Measurements from ENCODE around the gene SAMD3. TPM values are rescaled to one million over a fixed set of nuclear protein-coding genes. Genes with fewer than 3 reads are reported as not detected.
"Not testable (repeated sequence)": the region's sequence is repeated elsewhere in the genome, so short reads cannot be mapped to it uniquely, and the experiment has no call there.

SAMD3 gene
- total RNA-seq, 1 donor from 2014 or later = 9.1 TPM

DNA sequence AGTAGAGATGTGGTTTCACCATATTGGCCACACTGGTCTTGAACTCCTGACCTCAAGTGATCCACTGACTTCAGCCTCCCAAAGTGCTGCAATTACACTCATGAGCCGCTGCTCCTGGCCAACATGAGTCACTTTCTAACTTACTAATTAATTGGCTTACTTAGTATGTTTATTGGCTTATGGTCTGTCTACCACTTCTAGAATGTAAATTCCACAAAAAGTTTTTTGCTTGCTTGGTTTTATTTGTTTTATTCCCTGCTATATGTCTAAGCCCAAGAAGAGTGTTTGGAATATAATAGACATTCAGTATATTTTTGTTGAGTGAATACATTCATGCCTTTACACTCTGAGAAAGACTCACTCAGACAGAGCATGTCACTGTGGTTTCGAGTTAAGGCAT lies 86.0 kb downstream of the SAMD3 start:
- no peak for DNase-seq (ENCODE audit: low spot score)

GRCh38 chr6:130134582-130134981 lies 88.2 kb downstream of the SAMD3 start:
- no peak for DNase-seq (ENCODE audit: low spot score)

- no peak for DNase-seq (ENCODE audit: low spot score)
Observed at GRCh38 chr6:130132286-130132701, 90.5 kb downstream of the SAMD3 start.

- peak; percentile 2 for DNase-seq (ENCODE audit: low spot score)
Observed at GRCh38 chr6:130129762-130130246, 92.9 kb downstream of the SAMD3 start.

DNA sequence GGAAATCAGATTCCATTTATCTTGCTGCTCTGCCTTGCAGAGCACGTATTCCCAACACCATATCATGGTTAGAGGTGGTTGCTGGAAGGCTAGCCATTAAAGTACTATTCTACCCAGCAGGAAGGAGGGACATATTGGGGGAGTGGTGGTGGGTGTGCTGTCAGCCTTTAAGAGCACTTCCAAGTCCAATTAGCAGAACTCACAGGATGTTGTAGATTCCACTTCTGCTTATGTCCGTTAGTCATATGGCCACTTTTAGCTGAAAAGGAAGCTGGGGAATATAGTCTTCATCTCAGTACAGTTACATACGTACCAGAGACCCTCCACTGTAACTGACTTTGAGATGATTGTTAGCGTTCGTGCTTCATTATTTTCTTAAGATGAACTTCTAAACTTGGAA lies 94.4 kb downstream of the SAMD3 start:
- no peak for DNase-seq (ENCODE audit: low spot score)

DNA sequence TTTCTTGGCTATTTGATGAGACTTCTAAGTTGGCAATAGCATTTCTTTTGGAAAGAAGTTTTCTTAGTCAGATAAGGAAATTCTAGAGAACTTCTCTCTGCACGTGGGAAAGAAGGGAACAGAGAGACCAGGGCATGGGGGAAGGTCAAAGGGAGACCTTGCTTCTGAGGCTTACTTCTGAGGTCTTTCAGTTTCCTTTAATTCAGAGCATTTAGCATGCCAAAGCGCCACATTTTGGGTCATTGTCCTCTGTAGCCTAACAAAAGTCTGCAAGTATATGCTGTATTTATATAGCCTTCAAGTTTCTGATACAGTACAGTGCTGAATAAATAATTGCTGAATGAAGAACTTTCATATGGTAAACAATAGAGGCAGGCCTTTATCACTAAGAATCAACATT lies 95.6 kb downstream of the SAMD3 start:
- no peak for DNase-seq (ENCODE audit: low spot score)

GRCh38 chr6:130122243-130122642 lies 100.5 kb downstream of the SAMD3 start:
- no peak for DNase-seq (ENCODE audit: low spot score)

GRCh38 chr6:130120731-130121130 lies 102.0 kb downstream of the SAMD3 start:
- DNase-seq (ENCODE audit: low spot score) = no peak

- no peak for DNase-seq (ENCODE audit: low spot score)
Observed at GRCh38 chr6:130119211-130119610, 103.5 kb downstream of the SAMD3 start.

DNA sequence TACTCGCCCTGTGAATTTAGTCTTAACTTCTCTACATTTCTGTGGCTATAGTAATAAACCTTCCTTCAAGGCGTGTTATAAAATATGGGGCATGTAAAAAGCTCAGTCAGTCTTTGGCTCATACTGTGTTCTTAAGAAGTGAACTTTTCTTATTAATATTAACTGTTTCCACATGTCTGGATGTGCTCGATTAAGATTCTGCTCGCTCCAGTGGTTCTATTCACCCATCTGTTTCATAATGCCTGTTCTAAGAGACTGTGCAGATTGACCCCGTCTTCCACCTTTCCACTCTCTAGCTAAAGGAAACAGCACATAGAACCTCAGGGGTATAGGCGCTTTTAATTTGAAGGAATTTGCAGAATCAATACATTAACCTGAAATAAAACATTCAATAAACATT lies 104.5 kb downstream of the SAMD3 start:
- no peak for DNase-seq (ENCODE audit: low spot score)

- not testable (repeated sequence) for DNase-seq (ENCODE audit: low spot score)
Observed at GRCh38 chr6:130117187-130117701, 105.5 kb downstream of the SAMD3 start.

- no peak for DNase-seq (ENCODE audit: low spot score)
Observed at GRCh38 chr6:130116273-130116672, 106.5 kb downstream of the SAMD3 start.

DNA sequence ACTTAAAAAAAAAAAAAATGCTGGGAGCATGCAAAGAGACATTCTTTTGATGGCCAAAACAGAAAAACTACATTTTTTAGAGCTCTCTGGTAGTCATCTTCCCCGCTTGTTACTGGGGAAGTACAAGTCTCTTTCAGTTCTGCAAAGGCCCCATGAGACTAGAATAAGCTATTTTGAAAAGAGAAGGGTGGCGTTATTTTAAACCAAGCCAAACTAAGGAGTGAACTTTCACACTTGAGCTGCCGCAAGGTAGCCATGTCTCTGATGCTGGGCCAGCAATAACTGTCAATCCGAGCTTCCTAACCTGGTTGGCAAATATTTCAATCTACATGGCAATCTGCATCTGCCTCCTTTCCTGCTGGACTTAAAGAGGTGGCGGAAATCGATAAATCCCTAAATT lies 107.7 kb downstream of the SAMD3 start:
- peak; percentile 6 for DNase-seq (ENCODE audit: low spot score)

GRCh38 chr6:130113201-130113710 lies 109.5 kb downstream of the SAMD3 start:
- DNase-seq (ENCODE audit: low spot score) = no peak

DNA sequence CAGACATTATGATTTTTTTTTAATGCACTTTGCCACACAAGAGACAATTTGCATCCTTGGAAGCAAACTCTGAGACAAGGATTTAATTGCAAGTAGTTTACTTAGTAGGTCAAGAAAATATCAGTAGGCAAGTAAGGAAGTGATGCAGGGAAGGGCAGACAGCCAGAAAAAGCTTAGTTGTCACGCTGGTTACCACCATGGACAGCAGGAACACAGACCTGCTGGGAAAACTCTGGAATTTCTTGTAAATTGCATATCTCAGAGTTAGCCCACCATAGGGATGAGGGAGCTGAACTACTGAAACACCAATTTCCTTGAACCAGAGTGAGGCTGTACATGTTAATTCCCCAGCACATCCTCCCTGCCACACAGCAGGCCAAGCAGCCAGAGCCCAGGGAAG lies 111.7 kb downstream of the SAMD3 start:
- DNase-seq (ENCODE audit: low spot score) = no peak

DNA sequence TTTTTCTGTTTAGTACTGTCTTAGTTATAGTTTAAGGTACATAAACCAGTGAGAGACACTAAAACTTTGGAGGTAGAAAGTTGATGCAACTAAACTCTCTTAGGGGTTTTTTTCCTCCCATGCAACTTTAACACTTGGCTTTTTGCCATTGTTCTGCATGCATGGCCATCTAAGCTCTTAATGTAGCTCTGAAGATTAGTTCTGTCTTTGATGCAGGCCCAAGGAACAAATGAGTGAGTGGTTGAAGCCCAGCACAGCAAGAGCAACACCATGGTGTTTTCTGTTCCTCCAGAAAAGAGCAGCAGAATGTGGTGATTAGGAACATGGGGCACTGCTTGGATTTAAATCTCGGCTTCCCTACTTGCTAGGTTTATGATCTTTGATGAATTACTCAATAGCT lies 115.0 kb downstream of the SAMD3 start:
- DNase-seq (ENCODE audit: low spot score) = peak; percentile 66

DNA sequence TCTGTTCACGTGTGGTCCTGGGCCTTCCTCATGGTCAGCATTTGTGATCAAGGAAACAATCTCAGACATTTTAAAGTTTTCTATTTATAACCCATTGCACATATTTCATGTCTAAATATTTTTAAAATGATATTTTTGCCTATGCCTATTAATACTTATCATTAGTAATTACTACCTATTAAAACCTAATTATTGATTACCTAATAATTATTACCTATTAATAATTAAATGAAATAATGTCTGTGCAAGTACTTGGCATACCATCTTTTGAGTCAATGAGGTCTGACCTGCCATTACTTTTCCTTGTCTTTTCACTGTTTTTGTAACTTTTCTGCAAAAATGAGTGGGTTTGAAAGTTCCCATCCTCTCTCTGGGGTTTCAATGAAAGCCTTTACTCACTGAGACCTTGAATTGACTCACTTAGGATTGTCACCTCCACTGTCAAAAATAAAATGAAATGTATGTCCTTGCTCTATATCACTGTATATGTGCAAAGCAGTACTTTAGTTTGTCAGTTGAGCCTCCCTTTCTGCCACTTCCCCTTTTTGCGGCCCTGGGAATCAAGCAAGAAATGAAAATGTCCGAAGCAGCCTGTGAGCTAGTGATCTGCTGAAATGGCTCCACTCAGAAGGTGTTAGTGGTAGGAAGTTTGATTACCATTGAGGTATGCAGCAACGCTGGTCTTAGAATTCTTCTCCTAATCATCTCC lies 116.6 kb downstream of the SAMD3 start:
- DNase-seq (ENCODE audit: low spot score) = no peak

- no peak for DNase-seq (ENCODE audit: low spot score)
Observed at GRCh38 chr6:130099119-130099518, 123.6 kb downstream of the SAMD3 start.

DNA sequence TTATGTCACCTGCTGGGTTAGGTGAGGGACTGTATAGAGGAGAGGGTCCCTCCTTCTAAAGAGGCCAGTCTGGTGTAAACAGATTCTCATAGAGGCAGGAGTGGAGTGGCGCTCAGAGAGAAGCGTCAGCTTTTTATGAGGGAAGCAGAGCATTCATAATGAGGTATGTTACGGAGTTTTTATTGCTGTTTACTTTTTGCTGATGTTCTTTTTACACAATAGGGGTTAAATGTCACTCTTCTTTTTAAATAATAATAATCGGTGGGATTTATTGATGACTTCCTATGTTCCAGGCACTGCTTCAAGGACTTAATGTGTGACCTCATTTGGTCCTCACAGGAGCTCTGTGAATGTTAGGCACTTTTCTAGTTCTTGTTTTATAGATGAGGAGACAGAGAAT lies 124.4 kb downstream of the SAMD3 start:
- no peak for DNase-seq (ENCODE audit: low spot score)

Data from umbilical cord (tissue), 2 donors.